GM20000 (cell line): Measurements from ENCODE around the gene TXLNB.
"Not testable (repeated sequence)": the region's sequence is repeated elsewhere in the genome, so short reads cannot be mapped to it uniquely, and the experiment has no call there.

Experiments
- DNase-seq: peaks from one replicate; pipeline ENCODE4 v3.0.0; 2012; ENCODE audit warnings: low spot score
- TF ChIP-seq, protein P1 (sequence below): IDR thresholded peaks from 2 replicates; pipeline ENCODE4 v1.5.1; 2012; ENCODE audit warnings: mild to moderate bottlenecking, control low read depth; ENCODE audit errors: extremely low read depth, missing control alignments

TXLNB gene

DNA sequence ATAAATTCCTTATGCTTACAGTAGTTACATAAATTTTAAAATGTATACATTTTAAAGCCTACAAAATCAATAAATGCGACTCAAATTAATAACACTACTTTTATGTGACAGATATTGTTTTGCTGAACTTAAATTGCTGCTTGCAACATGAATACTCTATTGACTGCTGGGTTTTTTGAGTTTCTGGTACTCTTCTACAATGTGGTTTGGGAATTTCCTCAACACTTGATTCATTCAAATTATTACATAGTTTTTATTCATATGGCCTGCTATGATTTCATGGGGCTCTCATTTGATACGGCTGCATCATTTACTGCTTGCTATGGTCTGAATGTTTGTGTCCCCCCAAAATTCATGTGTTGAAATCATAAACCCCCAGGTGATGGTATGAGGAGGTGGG, 2.3 kb upstream of the TXLNB start:
- TF ChIP-seq, protein P1, sequence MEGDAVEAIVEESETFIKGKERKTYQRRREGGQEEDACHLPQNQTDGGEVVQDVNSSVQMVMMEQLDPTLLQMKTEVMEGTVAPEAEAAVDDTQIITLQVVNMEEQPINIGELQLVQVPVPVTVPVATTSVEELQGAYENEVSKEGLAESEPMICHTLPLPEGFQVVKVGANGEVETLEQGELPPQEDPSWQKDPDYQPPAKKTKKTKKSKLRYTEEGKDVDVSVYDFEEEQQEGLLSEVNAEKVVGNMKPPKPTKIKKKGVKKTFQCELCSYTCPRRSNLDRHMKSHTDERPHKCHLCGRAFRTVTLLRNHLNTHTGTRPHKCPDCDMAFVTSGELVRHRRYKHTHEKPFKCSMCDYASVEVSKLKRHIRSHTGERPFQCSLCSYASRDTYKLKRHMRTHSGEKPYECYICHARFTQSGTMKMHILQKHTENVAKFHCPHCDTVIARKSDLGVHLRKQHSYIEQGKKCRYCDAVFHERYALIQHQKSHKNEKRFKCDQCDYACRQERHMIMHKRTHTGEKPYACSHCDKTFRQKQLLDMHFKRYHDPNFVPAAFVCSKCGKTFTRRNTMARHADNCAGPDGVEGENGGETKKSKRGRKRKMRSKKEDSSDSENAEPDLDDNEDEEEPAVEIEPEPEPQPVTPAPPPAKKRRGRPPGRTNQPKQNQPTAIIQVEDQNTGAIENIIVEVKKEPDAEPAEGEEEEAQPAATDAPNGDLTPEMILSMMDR = no peak
- peak; percentile 7 for DNase-seq

DNA sequence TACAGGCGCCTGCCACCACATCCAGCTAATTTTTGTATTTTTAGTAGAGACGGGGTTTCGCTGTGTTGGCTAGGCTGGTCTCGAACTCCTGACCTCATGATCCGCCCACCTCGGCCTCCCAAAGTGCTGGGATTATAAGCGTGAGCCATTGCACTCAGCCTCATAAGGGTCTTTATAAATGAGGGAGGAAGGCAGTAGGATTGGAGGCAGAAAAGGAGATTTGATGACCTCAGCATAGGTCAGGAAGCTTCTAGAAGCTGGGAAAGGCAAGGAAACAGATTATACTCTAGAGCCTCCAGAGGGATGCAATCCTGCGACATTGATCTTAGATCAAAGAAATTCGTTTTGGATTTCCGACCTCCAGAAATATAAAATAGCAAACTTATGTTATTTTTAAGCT, 1.4 kb upstream of the TXLNB start:
- DNase-seq = not testable (repeated sequence)

DNA sequence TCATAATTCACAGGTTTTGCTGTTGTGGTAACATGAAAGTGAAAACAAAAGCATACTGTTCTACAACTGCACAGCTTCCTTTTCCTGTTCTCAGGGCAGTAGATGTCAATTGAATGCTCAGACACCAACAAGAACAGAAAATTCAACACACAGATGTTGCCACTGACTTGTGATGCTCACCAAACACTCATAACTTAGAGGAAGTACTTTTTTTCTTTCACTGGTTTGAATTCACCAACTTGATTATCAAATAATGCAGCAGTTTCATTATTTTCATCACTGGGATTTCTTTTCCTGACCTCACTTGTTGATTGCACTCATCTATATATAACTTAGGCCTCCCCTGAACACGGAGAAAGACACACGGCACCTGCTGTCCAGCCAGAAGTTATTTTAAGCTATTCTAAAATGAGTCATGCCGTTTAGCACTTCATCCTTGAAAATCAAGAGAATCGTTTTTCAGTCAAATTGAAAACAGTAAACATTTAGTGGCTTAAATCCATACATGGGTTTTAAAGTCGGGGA, 949 bp downstream of the TXLNB start:
- peak; percentile 70 for DNase-seq
- TF ChIP-seq, protein P1 = no peak

DNA sequence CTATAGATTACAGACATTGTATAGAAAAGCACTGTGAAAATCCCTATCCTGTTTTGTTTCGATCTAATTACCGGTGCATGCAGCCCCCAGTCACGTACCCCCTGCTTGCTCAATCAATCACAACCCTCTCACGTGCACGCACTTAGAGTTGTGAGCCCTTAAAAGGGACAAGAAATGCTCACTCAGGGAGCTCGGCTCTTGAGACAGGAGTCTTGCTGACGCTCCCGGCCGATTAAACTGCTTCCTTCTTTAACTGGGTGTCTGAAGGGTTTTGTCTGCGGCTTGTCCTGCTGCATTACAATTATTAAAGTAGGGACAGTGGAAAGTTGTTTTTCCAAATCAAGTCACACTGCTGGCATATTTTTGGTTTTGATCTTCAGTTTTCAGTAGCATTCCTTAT, 2.6 kb downstream of the TXLNB start:
- TF ChIP-seq, protein P1 = no peak
- DNase-seq = no peak

DNA sequence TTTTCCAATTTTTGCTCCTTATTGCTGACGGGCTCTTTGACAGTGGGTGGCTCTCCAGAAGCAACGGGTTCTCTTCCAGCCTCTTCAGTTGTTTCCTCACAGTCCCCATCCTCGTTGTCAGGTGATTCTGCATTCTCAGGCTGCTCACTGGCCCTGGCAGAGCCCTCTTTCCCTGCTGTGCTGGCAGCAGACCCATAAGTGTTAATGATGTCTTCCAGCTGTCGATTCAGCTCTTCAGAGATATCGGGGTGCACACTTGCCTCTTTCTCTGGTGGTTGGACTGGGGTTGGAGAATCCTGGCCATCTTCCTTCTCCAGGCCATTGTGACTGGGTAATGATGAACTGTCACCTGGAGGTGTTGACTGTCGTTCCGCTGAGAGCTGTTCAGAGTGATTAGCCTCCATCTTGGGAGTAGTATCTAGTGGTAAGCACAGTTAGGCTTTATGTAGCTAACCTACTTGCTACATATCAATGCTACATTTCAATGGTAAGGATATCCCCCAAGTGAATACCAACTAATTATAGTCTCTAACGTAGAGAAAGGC, 3.2 kb downstream of the TXLNB start:
- TF ChIP-seq, protein P1 = no peak
- DNase-seq = no peak

DNA sequence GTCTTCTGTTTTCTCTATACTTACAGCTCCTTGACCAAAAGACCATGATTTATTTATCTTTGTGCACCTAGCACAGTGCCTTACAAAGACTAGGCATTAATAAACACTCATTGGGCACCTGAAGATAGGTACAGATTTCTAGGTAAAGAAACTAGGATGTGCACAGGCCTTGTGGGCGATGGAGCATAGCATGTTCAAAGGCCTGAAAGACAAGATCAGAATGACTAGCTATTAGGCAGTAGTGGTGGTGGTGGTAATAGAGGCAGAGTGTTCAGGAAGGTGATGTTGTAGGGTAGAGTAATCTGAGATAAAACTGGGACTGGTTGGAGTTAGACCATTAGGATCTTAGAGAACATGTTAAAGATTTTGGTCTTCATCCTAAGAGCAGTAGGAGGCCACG, 3.9 kb downstream of the TXLNB start:
- TF ChIP-seq, protein P1 = no peak
- DNase-seq = no peak

DNA sequence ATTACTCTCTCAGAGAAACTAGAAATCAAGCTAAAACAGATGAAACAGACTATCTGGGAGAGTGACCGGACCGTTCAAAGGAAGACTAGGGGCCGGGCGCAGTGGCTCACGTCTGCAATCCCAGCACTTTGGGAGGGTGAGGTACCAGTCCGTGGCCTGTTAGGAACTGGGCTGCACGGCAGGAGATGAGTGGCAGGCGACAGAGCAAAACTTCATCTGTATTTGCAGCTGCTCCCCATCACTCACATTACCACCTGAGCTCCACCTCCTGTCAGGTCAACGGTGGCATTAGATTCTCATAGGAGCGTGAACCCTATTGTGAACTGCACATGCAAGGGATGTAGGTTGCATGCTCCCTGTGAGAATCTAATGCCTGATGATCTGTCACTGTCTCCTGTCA, 5.4 kb downstream of the TXLNB start:
- not testable (repeated sequence) for DNase-seq

DNA sequence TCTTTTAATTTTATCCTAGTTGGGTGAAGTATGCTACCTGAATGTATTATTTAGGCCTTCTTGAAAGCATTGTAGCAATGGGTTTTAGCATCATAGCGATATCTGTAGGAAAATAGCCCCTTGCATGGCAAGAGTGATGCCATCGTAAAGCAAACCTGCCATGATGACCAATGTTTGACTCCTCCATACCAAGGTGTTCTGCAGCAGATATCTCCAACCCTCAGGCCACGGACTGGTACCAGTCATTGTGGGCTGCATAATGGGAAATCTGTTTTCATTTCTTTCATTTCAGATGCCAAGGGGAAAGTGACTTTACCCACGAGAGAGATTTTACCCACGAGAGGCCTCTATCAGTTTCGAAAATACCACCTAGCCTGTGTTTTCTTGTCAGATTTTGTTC, 6.2 kb downstream of the TXLNB start:
- no peak for DNase-seq
- TF ChIP-seq, protein P1 = no peak

DNA sequence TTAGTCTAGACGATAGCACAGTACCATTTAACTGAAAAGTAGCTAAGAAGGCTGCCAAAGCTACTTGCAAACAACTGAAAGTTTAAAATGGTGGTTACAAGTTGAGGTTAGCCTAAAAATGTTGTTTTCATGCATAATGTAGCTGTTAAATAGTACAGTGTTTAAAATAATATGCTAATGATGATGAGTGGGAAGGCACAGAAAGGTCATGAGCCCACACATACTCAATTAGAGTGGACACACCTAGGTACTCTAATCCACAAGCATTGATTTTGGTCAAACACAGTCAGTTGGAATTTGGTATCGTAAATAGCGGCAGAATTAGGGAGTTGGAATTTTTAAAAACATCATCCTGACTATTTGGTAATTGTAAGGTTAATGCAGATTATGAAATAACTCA, 7.0 kb downstream of the TXLNB start:
- TF ChIP-seq, protein P1 = no peak
- DNase-seq = no peak
